NCI-H2196 (cell line): ENCODE results near the gene HLA-DPA1.
"Not testable (repeated sequence)": the region's sequence is repeated elsewhere in the genome, so short reads cannot be mapped to it uniquely, and the experiment has no call there.

ENCODE experiments used
- DNase-seq: peaks from one replicate; lab custom pipeline; 2025; ENCODE audit not compliant: unreplicated experiment; lab: John Stamatoyannopoulos, UW

Gene HLA-DPA1

GRCh38 chr6:33073431-33073871 is at the start of gene HLA-DPA1:
Gene HLA-DPA1, minus strand, starts transcription at chr6:33073649.
- DNase-seq, result peak; percentile 27

GRCh38 chr6:33123181-33123580 is 49.7 kb upstream of the HLA-DPA1 start:
- DNase-seq, result no peak

- no peak for DNase-seq
These were observed 46.6 kb upstream of the HLA-DPA1 start for GRCh38 chr6:33120001-33120400.

- peak; percentile 62 for DNase-seq
These were observed 45.2 kb upstream of the HLA-DPA1 start for GRCh38 chr6:33118525-33119123.

GRCh38 chr6:33117811-33118277 is 44.4 kb upstream of the HLA-DPA1 start:
- DNase-seq, result no peak

- DNase-seq, result no peak
These were observed 43.6 kb upstream of the HLA-DPA1 start for GRCh38 chr6:33116841-33117711.

- no peak for DNase-seq
These were observed 43.0 kb upstream of the HLA-DPA1 start for GRCh38 chr6:33116417-33116816.

- DNase-seq, result no peak
These were observed 41.0 kb upstream of the HLA-DPA1 start for GRCh38 chr6:33114406-33114805.

GRCh38 chr6:33113755-33114154 is 40.3 kb upstream of the HLA-DPA1 start:
- DNase-seq, result no peak

GRCh38 chr6:33112148-33112547 is 38.7 kb upstream of the HLA-DPA1 start:
- peak; percentile 30 for DNase-seq

GRCh38 chr6:33108307-33108706 is 34.9 kb upstream of the HLA-DPA1 start:
- no peak for DNase-seq

GRCh38 chr6:33107641-33108040 is 34.2 kb upstream of the HLA-DPA1 start:
- DNase-seq, result no peak

GRCh38 chr6:33105916-33106871 is 32.7 kb upstream of the HLA-DPA1 start:
- DNase-seq, result no peak

GRCh38 chr6:33105386-33105785 is 31.9 kb upstream of the HLA-DPA1 start:
- DNase-seq, result no peak

GRCh38 chr6:33104887-33105286 is 31.4 kb upstream of the HLA-DPA1 start:
- DNase-seq, result no peak

- DNase-seq, result no peak
These were observed 30.3 kb upstream of the HLA-DPA1 start for GRCh38 chr6:33103776-33104175.

- not testable (repeated sequence) for DNase-seq
These were observed 27.8 kb upstream of the HLA-DPA1 start for GRCh38 chr6:33101121-33101737.

- DNase-seq, result no peak
These were observed 22.2 kb upstream of the HLA-DPA1 start for GRCh38 chr6:33095681-33096080.

GRCh38 chr6:33093855-33094254 is 20.4 kb upstream of the HLA-DPA1 start:
- DNase-seq, result no peak

- no peak for DNase-seq
These were observed 18.9 kb upstream of the HLA-DPA1 start for GRCh38 chr6:33092385-33092784.

- no peak for DNase-seq
These were observed 18.5 kb upstream of the HLA-DPA1 start for GRCh38 chr6:33091957-33092356.
